T follicular helper cell (primary cell): ENCODE data around the gene SLC6A3.

Experiments
- DNase-seq: peaks from one replicate; pipeline ENCODE4 v3.0.0-alpha.2; 2020; ENCODE audit warnings: low read depth

SLC6A3 gene

DNA sequence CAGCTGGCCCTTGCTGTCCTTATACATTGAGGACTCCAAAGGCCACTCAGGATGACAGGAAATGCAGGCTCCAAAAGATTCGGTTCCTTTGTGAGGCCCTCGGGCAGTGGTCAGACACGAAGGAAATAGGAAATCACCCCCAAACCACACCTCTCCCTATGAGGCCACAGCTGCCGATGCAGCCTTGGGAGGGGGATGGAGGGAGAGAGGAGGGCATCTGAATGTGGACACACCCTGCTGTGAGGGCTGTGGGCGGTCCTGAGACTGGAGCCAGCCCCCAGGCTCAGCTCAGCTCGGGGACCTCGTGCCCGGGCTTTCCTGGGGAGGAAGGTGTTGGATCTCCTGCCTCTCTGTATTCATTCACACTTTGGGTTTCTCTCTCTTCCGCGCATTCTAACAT, 97.7 kb downstream of the SLC6A3 start:
- no peak for DNase-seq

DNA sequence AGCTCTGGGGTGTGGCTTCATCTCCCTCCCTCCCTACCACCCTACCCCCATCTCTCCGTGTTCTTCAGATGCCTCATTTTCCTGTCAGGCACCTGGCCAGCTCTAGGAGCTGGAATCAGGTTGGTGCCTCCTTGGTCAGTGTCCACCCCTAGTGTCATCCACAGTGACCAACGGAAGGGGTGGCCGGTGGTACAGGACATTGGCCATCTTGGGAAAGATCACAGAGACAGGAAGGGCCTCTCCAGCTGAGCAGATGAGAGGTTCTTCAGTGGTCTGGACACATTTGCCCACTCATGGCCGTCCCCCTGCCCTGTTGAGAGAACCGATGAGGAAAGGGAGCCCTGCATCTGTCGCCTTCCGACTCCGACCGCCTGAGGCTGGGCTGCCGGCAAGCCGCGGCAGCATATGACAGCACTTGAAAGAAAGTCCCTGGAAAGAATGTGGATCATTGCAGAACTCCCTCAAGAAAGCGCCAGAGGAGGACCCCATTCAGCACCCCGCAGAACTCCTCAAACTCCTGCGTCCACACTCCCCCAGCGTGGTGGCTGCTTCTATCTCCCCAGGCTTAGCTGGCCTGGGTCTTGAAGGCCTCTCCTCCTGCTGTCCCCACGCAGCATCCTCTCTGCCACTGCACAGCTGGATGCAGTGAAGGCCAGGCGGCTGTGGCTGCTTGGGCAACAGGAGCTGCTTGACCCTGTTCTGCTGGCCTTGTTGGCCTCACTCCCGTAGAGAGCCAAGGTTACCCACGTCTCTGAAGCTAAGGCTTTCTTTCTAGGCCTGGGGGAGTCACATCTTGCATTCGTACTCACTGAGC, 98.4 kb downstream of the SLC6A3 start:
- no peak for DNase-seq

DNA sequence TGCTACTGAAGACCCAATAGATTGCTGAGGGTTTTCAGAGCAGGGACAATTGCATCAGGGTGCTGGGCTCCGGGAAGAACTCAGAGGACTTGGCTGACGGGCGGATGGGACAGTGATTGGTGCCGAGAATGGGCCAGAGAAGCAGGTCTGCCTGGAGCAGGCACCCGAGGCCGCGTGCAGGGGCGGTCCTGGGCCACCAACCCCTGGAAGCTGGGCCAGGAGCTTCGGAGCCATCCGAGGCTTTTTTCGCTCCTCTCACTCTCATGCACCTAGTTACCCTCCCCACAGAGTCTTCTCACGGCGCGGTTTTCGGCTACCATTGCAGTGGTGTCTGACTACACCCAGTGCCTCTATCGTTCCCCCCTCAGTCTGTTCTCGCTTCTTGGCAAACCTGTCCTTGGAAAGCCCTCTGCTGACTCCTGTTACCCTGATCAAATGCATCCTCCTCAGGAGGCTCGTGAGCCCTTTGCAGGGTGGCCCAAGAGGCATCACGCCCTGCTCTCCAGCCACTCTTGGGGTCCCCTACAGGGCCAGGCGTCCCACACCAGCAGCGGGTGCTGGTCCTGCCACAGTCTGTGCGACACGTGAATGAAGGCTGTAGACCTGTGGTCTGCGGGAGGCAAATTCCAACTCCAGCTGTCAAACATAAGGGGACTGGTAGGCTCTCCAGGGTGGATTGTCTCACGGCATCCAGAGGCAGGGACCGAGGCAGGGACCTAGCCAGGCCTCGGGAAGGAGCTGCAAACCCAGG, 99.2 kb downstream of the SLC6A3 start:
- DNase-seq = no peak

DNA sequence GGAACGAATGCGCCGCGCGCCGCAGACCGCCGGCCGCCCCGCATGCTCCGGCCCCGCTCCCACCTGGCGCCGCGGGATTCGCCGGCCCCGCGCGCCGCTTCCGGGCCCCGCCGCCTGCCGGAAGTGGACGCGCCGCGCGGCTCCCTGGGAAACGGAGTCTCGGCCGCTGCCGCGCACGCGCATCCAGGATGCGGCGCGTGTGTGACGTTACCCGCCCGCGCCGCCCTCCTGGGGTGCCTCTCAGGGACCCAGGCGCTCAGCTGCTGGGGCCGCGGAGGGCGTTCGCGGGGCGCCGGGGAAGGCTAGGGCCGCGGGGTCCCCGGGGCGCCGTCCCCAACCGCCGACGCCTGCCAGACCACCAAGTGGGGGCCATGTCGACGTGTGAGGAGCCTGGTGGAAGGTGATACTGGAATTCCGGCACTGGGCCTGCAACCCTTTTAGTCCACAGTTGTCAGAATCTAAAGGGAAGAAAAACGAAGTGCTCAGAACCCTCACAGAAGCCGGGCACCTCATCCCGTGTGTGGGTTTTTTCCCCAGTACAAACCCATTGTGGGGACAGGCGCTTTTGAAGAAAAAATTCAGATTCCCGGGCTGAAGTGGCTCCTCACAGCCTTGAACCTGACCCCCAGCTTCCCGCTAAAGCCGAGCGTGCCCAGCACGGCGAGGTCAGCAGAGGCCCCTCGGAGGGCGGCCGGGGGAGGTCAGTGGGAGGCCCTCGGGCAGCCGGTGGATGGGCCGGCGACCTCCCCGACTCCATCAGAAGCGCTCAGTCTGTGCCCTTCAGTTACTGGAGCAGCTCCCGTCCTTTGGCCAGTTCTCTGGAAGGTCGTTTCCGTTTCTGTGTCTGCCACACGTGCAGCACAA, 100.0 kb downstream of the SLC6A3 start, which contains the start of gene CLPTM1L:
Gene CLPTM1L, minus strand, starts transcription at position 125 of the 864 bp plus-strand sequence. CDS start 258 bp downstream, outside the sequence.
- peak; percentile 85 for DNase-seq

DNA sequence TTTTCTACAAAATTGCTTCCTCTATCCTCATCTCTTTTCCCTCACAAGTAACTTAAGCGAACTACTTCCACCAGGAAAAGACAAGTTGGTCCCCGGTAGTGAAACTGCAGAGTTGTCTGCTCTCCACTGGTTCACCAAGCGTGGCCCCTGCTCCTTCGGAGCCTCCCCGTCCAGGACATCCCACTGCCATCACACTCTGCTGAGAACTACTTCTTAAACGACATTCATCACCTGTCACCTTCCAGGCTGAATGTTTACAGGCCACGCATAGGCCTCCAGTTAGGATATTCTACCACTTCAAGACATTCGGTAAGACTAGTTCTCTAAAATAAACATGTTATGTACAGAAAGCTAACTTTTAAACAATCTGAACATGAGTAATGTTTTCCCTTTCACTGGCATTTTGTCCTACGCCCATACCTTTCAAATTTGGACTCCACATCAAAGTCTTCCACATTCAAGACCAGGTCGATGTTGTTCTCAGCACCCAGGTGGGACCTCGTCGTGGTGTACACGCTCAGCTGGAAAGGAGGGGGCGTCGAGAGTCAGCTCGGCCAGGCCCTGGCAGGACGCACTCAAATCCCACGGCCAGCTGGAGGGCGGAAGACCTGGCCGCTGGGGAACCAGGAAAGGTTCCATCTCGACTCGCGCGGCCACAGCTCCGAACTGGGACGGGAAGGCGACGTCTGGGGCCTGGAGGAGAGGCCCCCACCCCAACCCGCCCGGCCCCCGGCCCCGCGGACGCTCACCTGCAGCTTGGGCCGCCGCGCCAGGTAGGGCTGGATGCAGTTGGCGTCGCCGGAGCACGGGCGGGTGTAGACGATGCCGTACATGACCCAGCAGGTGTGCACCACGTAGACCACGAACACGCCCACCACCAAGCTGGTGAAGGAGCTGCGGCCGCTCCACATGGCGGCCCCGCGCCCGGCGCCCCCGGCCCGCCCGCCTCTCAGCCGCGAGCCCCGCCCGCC, 101.0 kb downstream of the SLC6A3 start:
- peak; percentile 4 for DNase-seq

DNA sequence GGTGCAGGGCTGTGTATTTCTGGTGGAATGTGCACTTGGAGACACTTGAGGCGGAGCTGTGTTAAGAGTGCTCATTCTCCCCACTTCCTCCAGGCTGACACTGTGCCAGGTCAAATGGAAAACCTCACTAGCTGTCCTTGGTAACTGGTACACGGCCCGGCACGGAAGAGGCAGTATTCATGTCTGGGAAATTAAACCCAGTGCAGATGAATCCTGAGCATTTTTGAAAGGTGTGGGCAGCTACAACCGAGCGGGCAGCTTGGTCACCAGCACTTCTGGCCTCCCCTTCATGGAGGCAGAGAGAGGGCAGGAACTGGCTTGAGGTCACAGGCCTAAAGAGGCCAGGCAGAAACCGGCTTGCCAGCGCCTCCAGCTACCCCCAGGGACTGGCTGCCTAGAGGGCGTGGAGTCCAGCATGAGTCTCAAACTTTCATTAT, 101.9 kb downstream of the SLC6A3 start:
- no peak for DNase-seq
